Prostate gland (tissue), 2 donors: ENCODE data around the gene KIAA0753. TPM values are rescaled to one million over a fixed set of nuclear protein-coding genes. Genes with fewer than 3 reads are reported as not detected.

Source experiments
- DNase-seq: peaks from one replicate; pipeline ENCODE4 v3.0.0-alpha.2; 2019; ENCODE audit warnings: low spot score
- H3K27ac ChIP-seq, 2 donors: fragments of 200-600 bp; sonication (generic); 2 replicates each; pipeline ENCODE4 v1.5.1; 2017 to 2019
- H3K27me3 ChIP-seq: fragments of 200-600 bp; sonication (generic); replicated peaks from 2 replicates; pipeline ENCODE4 v1.5.1; 2019; ENCODE audit not compliant: insufficient read depth
- H3K36me3 ChIP-seq, 2 donors: fragments of 200-600 bp; sonication (generic); 1 replicate in 1 of 2; 2 replicates in 1 of 2; pipeline versions ENCODE4 v1.5.1 to v1.8.1; 2017 to 2019
- H3K4me1 ChIP-seq: fragments of 200-600 bp; sonication (generic); replicated peaks from 2 replicates; pipeline ENCODE4 v1.5.1; 2019
- H3K4me3 ChIP-seq, 2 donors: fragments of 200-600 bp; sonication (generic); 2 replicates each; pipeline ENCODE4 v1.5.1; 2017 to 2019
- H3K9me3 ChIP-seq: fragments of 200-600 bp; sonication (generic); 2 replicates; pipeline ENCODE4 v1.5.1; 2017
- POLR2A ChIP-seq: fragments of 450-650 bp; IDR thresholded peaks from one replicate; pipeline ENCODE4 v1.6.1; 2016; ENCODE audit warnings: antibody characterized with exemption, mild to moderate bottlenecking
- POLR2AphosphoS5 ChIP-seq: sonication (generic); formaldehyde crosslinking; IDR thresholded peaks from one replicate; pipeline ENCODE4 v1.6.1; 2017; ENCODE audit warnings: antibody characterized with exemption
- WGBS: methylation state at CpG from one replicate; pipeline ENCODE4 v1.1.5; 2018; 5-methylcytosine and 5-hydroxymethylcytosine counted together
- intact Hi-C: fragments of 100-400 bp; cut with DNase I; formaldehyde crosslinking; loops from one replicate; pipeline ENCODE4 v1.14.2; 2022
- total RNA-seq, 2 donors: library from RNA; depleted of rRNA; stranded (reverse); fragments of >200 nt; gene quantifications; one replicate each; pipeline ENCODE4 v1.1.0, GENCODE V29; 2016
- TF ChIP-seq, protein P1 (sequence below), 4 experiments: fragments of 200-600 bp in 2 of 4; fragments of 450-650 bp in 2 of 4; sonication (generic) in 2 of 4; IDR thresholded peaks; 1 replicate in 3 of 4; 2 replicates in 1 of 4; pipeline ENCODE4 v1.5.1; 2016 to 2019; ENCODE audit warnings: antibody characterized with exemption in 4 of 4, mild to moderate bottlenecking in 2 of 4, moderate library complexity in 2 of 4

Gene KIAA0753
- total RNA-seq, 2 donors from 2014 or later, result 17.2 to 28.3 TPM

DNA sequence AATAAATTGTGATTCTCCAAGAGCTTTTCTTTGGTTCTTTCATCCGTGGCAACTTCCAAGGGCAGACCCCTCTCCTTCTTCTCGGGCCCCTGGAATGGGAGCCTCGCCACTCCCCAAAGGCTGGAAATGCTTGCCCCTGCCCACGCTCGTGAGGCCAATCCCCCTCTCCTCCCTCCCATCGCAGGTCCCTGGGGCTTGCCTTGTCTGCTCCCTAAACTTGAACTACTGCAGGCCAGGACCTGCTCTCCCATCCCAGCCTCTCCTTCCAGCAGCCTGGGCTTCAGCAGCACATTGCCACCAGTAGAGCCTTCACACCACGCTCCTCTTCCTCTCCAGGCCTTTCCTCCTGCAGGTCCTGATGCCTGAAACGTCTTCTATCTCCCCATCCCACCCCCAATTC, 95.2 kb downstream of the KIAA0753 start:
- no peak overlapping the region for H3K27ac ChIP-seq
- WGBS, result 52% methylated on average over 8 of the region's 8 CpGs
- DNase-seq, result no peak
- no peaks in the 10 kb centered on the region for H3K9me3 ChIP-seq
- TF ChIP-seq POLR2AphosphoS5 (no peak), POLR2A (no peak)
- TF ChIP-seq, protein P1, sequence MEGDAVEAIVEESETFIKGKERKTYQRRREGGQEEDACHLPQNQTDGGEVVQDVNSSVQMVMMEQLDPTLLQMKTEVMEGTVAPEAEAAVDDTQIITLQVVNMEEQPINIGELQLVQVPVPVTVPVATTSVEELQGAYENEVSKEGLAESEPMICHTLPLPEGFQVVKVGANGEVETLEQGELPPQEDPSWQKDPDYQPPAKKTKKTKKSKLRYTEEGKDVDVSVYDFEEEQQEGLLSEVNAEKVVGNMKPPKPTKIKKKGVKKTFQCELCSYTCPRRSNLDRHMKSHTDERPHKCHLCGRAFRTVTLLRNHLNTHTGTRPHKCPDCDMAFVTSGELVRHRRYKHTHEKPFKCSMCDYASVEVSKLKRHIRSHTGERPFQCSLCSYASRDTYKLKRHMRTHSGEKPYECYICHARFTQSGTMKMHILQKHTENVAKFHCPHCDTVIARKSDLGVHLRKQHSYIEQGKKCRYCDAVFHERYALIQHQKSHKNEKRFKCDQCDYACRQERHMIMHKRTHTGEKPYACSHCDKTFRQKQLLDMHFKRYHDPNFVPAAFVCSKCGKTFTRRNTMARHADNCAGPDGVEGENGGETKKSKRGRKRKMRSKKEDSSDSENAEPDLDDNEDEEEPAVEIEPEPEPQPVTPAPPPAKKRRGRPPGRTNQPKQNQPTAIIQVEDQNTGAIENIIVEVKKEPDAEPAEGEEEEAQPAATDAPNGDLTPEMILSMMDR (IDR thresholded peaks at IDR 0.05), result no peak
- intact Hi-C loops, result no loop called here
- no peak overlapping the region for H3K4me3 ChIP-seq
- no peaks in the 10 kb centered on the region for H3K27me3 ChIP-seq
- H3K36me3 ChIP-seq, result no peaks in the 10 kb centered on the region
- peaks cover 8% of the 10 kb centered on the region for H3K4me1 ChIP-seq

DNA sequence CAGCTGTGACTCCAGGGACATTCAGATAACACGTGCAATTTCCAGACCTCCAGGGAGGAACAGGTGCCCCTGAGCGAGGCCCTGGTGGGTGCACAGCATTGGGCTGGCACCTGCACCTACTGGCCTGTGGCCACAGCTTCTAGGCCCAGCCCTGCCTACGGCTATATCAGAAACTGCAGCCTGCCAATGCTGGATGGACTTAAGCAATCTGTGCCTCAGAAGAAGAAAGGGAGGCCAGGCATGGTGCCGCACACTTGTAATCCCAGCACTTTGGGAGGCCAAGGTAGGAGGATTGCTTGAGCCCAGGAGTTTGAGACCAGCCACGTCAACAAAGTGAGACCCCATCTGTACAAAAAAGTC, 96.5 kb downstream of the KIAA0753 start:
- TF ChIP-seq POLR2A (no peak), POLR2AphosphoS5 (no peak)
- TF ChIP-seq, protein P1 (IDR thresholded peaks at IDR 0.05), result no peak
- WGBS, result 91% methylated on average over 5 of the region's 5 CpGs
- DNase-seq, result no peak
- intact Hi-C loops, result no loop called here
- Histone ChIP-seq H3K36me3 (no peaks in the 10 kb centered on the region), H3K4me1 (peaks cover 7% of the 10 kb centered on the region), H3K27me3 (no peaks in the 10 kb centered on the region), H3K4me3 (no peak overlapping the region), H3K9me3 (no peaks in the 10 kb centered on the region), H3K27ac (no peak overlapping the region)

DNA sequence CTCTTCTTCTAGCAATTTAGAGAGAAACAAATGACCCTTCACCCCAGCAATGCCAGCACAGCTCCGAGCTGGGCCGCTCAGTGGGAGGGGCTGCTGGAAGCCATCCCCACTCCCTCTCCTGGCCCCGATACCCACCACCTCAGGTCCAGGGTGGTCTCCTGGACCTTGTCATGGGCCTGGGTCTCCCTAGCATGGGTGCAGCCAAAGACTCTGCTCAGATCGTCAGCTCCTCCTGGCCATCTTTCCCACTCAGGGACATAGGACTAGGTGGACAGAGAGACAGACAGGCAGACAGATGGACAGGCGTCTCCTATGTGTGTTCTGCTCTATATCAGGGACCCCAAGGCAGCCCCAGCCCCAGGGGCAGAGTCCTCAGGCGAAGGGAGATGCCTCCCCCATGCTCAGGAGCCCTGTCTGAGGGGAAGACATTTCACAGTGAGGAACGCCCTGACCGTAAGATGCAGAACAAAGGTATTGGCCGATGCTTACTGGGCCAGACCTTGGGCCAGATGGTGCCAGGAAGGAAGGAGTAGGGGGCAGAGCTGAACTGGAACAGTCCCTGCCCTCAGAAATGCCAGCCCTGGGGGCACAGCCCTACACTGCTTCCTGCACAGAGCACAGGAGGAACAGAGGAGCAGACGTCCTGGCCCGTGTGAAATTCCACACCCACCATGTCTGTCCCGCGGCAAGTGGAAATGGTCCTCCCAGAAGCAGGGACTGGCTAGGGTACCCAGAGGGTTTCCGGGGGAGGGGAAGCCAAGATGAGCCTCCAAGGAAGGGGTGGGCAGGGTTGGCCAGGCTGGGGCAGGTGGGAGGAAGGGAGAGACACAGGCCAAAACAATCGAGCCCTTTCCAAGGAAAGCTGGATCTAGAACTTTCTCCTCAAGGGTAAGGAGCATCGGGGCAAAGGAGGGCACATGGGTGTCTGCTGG, 97.2 kb downstream of the KIAA0753 start:
- TF ChIP-seq POLR2AphosphoS5 (no peak), POLR2A (no peak)
- TF ChIP-seq, protein P1 (IDR thresholded peaks at IDR 0.05), result no peak
- 78% methylated on average over 16 of the region's 16 CpGs for WGBS
- H3K9me3 ChIP-seq, result no peaks in the 10 kb centered on the region
- H3K4me3 ChIP-seq, result no peak overlapping the region
- H3K4me1 ChIP-seq, result peaks cover under 1% of the 10 kb centered on the region
- intact Hi-C loops, result no loop called here
- DNase-seq, result no peak
- H3K36me3 ChIP-seq, result no peaks in the 10 kb centered on the region
- no peak overlapping the region for H3K27ac ChIP-seq
- no peaks in the 10 kb centered on the region for H3K27me3 ChIP-seq

GRCh38 chr17:6542577-6542976, 97.9 kb downstream of the KIAA0753 start:
- Histone ChIP-seq H3K27me3 (no peaks in the 10 kb centered on the region), H3K4me1 (no peaks in the 10 kb centered on the region), H3K36me3 (no peaks in the 10 kb centered on the region), H3K27ac (no peak overlapping the region), H3K4me3 (no peak overlapping the region), H3K9me3 (no peaks in the 10 kb centered on the region)
- DNase-seq, result no peak
- WGBS, result 94% methylated on average over 4 of the region's 4 CpGs
- no peak for TF ChIP-seq POLR2AphosphoS5
- TF ChIP-seq POLR2A, result no peak
- TF ChIP-seq, protein P1 (IDR thresholded peaks at IDR 0.05), result no peak
- intact Hi-C loops, result no loop called here

GRCh38 chr17:6541886-6542285, 98.6 kb downstream of the KIAA0753 start:
- no peak overlapping the region for H3K27ac ChIP-seq
- DNase-seq, result no peak
- no peaks in the 10 kb centered on the region for H3K9me3 ChIP-seq
- no peak overlapping the region for H3K4me3 ChIP-seq
- H3K36me3 ChIP-seq, result no peaks in the 10 kb centered on the region
- H3K4me1 ChIP-seq, result no peaks in the 10 kb centered on the region
- intact Hi-C loops, result no loop called here
- WGBS, result 96% methylated on average over 4 of the region's 4 CpGs
- no peak for TF ChIP-seq POLR2A
- TF ChIP-seq POLR2AphosphoS5, result no peak
- TF ChIP-seq, protein P1 (IDR thresholded peaks at IDR 0.05), result no peak
- no peaks in the 10 kb centered on the region for H3K27me3 ChIP-seq
